ENCODE measurements around the gene COMMD10. TPM values are rescaled to one million over a fixed set of nuclear protein-coding genes. Genes with fewer than 3 reads are reported as not detected.
A peak's percentile ranks its signal among the peaks of the same experiment; 100 is the strongest.

The COMMD10 gene
- total RNA-seq, 4 donors from 2014 or later: 17.6 to 35.7 (median 25.7) TPM

GRCh38 chr5:116062352-116062751, 22.5 kb upstream of the COMMD10 start:
- TF ChIP-seq POLR2A (IDR thresholded peaks at IDR 0.05; ENCODE audit: low read depth): no peak
- TF ChIP-seq EP300 (IDR thresholded peaks at IDR 0.05): no peak
- no peak for TF ChIP-seq POLR2AphosphoS5 (IDR thresholded peaks at IDR 0.05)
- TF ChIP-seq, protein P1, sequence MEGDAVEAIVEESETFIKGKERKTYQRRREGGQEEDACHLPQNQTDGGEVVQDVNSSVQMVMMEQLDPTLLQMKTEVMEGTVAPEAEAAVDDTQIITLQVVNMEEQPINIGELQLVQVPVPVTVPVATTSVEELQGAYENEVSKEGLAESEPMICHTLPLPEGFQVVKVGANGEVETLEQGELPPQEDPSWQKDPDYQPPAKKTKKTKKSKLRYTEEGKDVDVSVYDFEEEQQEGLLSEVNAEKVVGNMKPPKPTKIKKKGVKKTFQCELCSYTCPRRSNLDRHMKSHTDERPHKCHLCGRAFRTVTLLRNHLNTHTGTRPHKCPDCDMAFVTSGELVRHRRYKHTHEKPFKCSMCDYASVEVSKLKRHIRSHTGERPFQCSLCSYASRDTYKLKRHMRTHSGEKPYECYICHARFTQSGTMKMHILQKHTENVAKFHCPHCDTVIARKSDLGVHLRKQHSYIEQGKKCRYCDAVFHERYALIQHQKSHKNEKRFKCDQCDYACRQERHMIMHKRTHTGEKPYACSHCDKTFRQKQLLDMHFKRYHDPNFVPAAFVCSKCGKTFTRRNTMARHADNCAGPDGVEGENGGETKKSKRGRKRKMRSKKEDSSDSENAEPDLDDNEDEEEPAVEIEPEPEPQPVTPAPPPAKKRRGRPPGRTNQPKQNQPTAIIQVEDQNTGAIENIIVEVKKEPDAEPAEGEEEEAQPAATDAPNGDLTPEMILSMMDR (IDR thresholded peaks at IDR 0.05): no peak
- Histone ChIP-seq H3K9me3 (no peaks in the 10 kb centered on the region), H3K27ac (replicated peaks in 1 of 4) (no peak overlapping the region), H3K36me3 (no peaks in the 10 kb centered on the region), H3K4me3 (no peak overlapping the region), H3K27me3 (peaks cover 0 to 24% (median 0%) of the 10 kb centered on the region in 4 donors), H3K4me1 (no peaks in the 10 kb centered on the region)
- DNase-seq (ENCODE audit: extremely low spot score): no peak
- intact Hi-C loops (cut with DNase I): loop anchor here (10.0 kb wide), 1 partner anchor 218 kb away; the partner anchor contains the start of genes AP3S1 and ATG12
- 57% methylated on average over 2 of the region's 2 CpGs for WGBS

DNA sequence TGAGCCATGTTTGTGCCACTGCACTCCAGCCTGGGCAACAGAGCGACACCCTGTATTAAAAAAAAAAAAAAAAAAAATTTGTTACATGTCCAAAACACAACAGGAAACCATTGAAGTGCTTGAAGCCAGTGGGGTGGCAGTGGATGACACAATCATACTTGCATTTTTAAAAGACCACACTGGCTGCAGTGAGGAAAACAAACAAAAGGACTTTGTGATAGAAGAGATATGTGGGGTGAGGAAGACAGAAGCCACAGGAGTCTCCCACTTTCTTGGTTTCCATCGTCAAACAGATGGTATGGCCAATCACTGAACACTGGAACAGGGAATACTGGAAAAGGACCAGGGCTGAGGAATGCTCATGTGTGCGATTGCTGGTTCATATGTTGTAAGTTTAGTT, 20.9 kb upstream of the COMMD10 start:
- no peak overlapping the region for H3K27ac ChIP-seq (replicated peaks in 1 of 4)
- intact Hi-C loops (cut with DNase I): loop anchor here (10.0 kb wide), 1 partner anchor 219 kb away; the partner anchor contains the start of genes AP3S1 and ATG12
- no peak for DNase-seq (ENCODE audit: extremely low spot score)
- no peaks in the 10 kb centered on the region for H3K4me1 ChIP-seq
- peaks cover 0 to 24% (median 0%) of the 10 kb centered on the region in 4 donors for H3K27me3 ChIP-seq
- no peaks in the 10 kb centered on the region for H3K9me3 ChIP-seq
- no peaks in the 10 kb centered on the region for H3K36me3 ChIP-seq
- H3K4me3 ChIP-seq: no peak overlapping the region
- WGBS: 89% methylated on average over 3 of the region's 3 CpGs
- TF ChIP-seq POLR2AphosphoS5 (IDR thresholded peaks at IDR 0.05): no peak
- no peak for TF ChIP-seq POLR2A (IDR thresholded peaks at IDR 0.05; ENCODE audit: low read depth)
- no peak for TF ChIP-seq EP300 (IDR thresholded peaks at IDR 0.05)
- TF ChIP-seq, protein P1 (IDR thresholded peaks at IDR 0.05): no peak

- intact Hi-C loops (cut with DNase I): loop anchor here (10.0 kb wide), 1 partner anchor 223 kb away; the partner anchor contains the start of genes AP3S1 and ATG12
- 23% methylated on average over 4 of the region's 4 CpGs for WGBS
These were observed 16.7 kb upstream of the COMMD10 start for GRCh38 chr5:116068028-116068632.

DNA sequence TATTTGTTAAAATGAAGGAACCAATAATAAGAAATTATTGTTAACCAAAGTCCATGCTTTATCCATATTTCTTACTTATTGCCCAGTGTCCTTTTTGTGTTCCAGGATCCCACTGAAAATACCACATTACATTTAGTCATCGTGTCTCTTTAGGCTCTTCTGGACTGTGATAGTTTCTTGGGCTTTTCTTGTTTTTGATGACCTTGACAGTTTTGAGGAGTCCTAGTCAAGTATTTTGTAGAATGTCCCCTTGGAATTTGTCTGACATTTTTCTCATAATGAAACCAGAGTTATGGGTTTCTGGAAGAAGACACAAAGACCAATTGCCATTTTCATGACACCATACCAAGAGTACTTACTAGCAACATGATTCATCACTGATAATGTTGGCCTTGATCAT, 13.6 kb upstream of the COMMD10 start:
- Histone ChIP-seq H3K4me1 (no peaks in the 10 kb centered on the region), H3K27me3 (peaks cover 0 to 9% (median 0%) of the 10 kb centered on the region in 4 donors), H3K4me3 (no peak overlapping the region), H3K27ac (replicated peaks in 1 of 4) (no peak overlapping the region), H3K36me3 (no peaks in the 10 kb centered on the region), H3K9me3 (no peaks in the 10 kb centered on the region)
- no peak for DNase-seq (ENCODE audit: extremely low spot score)
- intact Hi-C loops (cut with DNase I): no loop called here
- no peak for TF ChIP-seq EP300 (IDR thresholded peaks at IDR 0.05)
- TF ChIP-seq POLR2A (IDR thresholded peaks at IDR 0.05; ENCODE audit: low read depth): no peak
- TF ChIP-seq, protein P1 (IDR thresholded peaks at IDR 0.05): no peak
- TF ChIP-seq POLR2AphosphoS5 (IDR thresholded peaks at IDR 0.05): no peak
- 88% methylated on average over 1 of the region's 1 CpG for WGBS

More at GRCh38 chr5:116068028-116068632, 16.7 kb upstream of the COMMD10 start:
- Histone ChIP-seq H3K9me3 (no peaks in the 10 kb centered on the region), H3K4me1 (no peaks in the 10 kb centered on the region), H3K4me3 (no peak overlapping the region), H3K36me3 (no peaks in the 10 kb centered on the region), H3K27ac (replicated peaks in 1 of 4) (no peak overlapping the region), H3K27me3 (peaks cover 0 to 15% (median 0%) of the 10 kb centered on the region in 4 donors)
- no peak for TF ChIP-seq POLR2AphosphoS5 (IDR thresholded peaks at IDR 0.05)
- TF ChIP-seq, protein P1 (IDR thresholded peaks at IDR 0.05): peak; percentile 71 to 90 (median 81)
- no peak for DNase-seq (ENCODE audit: extremely low spot score)
